HEK293 (cell line): ENCODE data around the gene RPS6KA5.
A peak's percentile ranks its signal among the peaks of the same experiment; 100 is the strongest.

Source experiments
- CTCF ChIA-PET: fragments of 350-600 bp; formaldehyde crosslinking; extraction: SDS; loops from one replicate; lab custom pipeline; 2021; ENCODE audit warnings: antibody characterized with exemption; lab: Yijun Ruan, JAX
- POLR2A ChIA-PET: fragments of 300-600 bp; formaldehyde crosslinking; extraction: SDS; loops from one replicate; lab custom pipeline; 2020; ENCODE audit warnings: antibody characterized with exemption, inconsistent platforms; lab: Yijun Ruan, JAX
- H3K27ac ChIP-seq: fragments of 200-500 bp; sonication (Bioruptor generic); 2 replicates; pipeline ENCODE4 v1.5.1; 2014; ENCODE audit warnings: low read depth, low read length, control low read depth, inconsistent platforms; ENCODE audit errors: extremely low read depth
- H3K36me3 ChIP-seq, 2 experiments: fragments of 200-500 bp in 1 of 2; sonication (Bioruptor generic) in 1 of 2; 1 replicate in 1 of 2; 2 replicates in 1 of 2; pipeline ENCODE4 v1.5.1; 2014 to 2017; ENCODE audit warnings: inconsistent platforms in 2 of 2, low read length in 2 of 2; ENCODE audit not compliant: control insufficient read depth in 2 of 2, insufficient read depth in 1 of 2
- H3K4me1 ChIP-seq: fragments of 200-500 bp; sonication (Bioruptor generic); 2 replicates; pipeline ENCODE4 v1.5.1; 2014; ENCODE audit warnings: mild to moderate bottlenecking, low read length, inconsistent platforms; ENCODE audit not compliant: control insufficient read depth, insufficient read depth
- H3K4me3 ChIP-seq: 2 replicates; pipeline ENCODE4 v1.5.1; 2011; ENCODE audit warnings: low read depth, mild to moderate bottlenecking, control low read depth, low read length, moderate library complexity
- H3K9me3 ChIP-seq: fragments of 200-500 bp; sonication (Bioruptor generic); 2 replicates; pipeline ENCODE4 v1.5.1; 2014; ENCODE audit warnings: low read depth, low read length, inconsistent platforms; ENCODE audit not compliant: control insufficient read depth, insufficient read depth
- BCL11B ChIP-seq: fragments of 450-650 bp; formaldehyde crosslinking; IDR thresholded peaks from 2 replicates; pipeline ENCODE4 v1.5.1; 2016; ENCODE audit warnings: low read depth, missing biosample characterization, missing genetic modification characterization
- KLF8 ChIP-seq: fragments of 450-650 bp; formaldehyde crosslinking; IDR thresholded peaks from 2 replicates; pipeline ENCODE4 v1.5.1; 2016; ENCODE audit warnings: missing biosample characterization, missing genetic modification characterization
- OVOL3 ChIP-seq: fragments of 450-650 bp; formaldehyde crosslinking; IDR thresholded peaks from 2 replicates; pipeline ENCODE4 v1.5.1; 2016; ENCODE audit warnings: missing biosample characterization, missing genetic modification characterization
- RBAK ChIP-seq: fragments of 450-650 bp; formaldehyde crosslinking; IDR thresholded peaks from 2 replicates; pipeline ENCODE4 v1.5.1; 2016; ENCODE audit warnings: missing biosample characterization, missing genetic modification characterization
- SALL2 ChIP-seq: fragments of 450-650 bp; formaldehyde crosslinking; IDR thresholded peaks from 2 replicates; pipeline ENCODE4 v1.5.0; 2017; ENCODE audit warnings: missing biosample characterization, mild to moderate bottlenecking, missing genetic modification characterization, borderline replicate concordance
- SCRT2 ChIP-seq: fragments of 450-650 bp; formaldehyde crosslinking; IDR thresholded peaks from 2 replicates; pipeline ENCODE4 v1.5.1; 2016; ENCODE audit warnings: missing biosample characterization, missing genetic modification characterization
- SETDB1 ChIP-seq: IDR thresholded peaks from one replicate; pipeline ENCODE4 v1.6.1; 2017; ENCODE audit warnings: mild to moderate bottlenecking, low read length, moderate library complexity, mixed read lengths; ENCODE audit not compliant: insufficient read length
- ZIC2 ChIP-seq: fragments of 450-650 bp; formaldehyde crosslinking; IDR thresholded peaks from 2 replicates; pipeline ENCODE4 v1.5.1; 2016; ENCODE audit warnings: missing biosample characterization, missing genetic modification characterization
- ZNF121 ChIP-seq: fragments of 450-650 bp; formaldehyde crosslinking; IDR thresholded peaks from 2 replicates; pipeline ENCODE4 v1.5.1; 2016; ENCODE audit warnings: missing biosample characterization, missing genetic modification characterization
- ZNF169 ChIP-seq: fragments of 450-650 bp; formaldehyde crosslinking; IDR thresholded peaks from 2 replicates; pipeline ENCODE4 v1.5.1; 2016; ENCODE audit warnings: missing biosample characterization, missing genetic modification characterization
- ZNF175 ChIP-seq: fragments of 450-650 bp; formaldehyde crosslinking; IDR thresholded peaks from 2 replicates; pipeline ENCODE4 v1.5.1; 2016; ENCODE audit warnings: missing biosample characterization, missing genetic modification characterization
- ZNF211 ChIP-seq: fragments of 450-650 bp; formaldehyde crosslinking; IDR thresholded peaks from 2 replicates; pipeline ENCODE4 v1.5.1; 2016; ENCODE audit warnings: low read depth, missing biosample characterization, missing genetic modification characterization
- ZNF391 ChIP-seq: fragments of 450-650 bp; formaldehyde crosslinking; IDR thresholded peaks from 2 replicates; pipeline ENCODE4 v1.5.1; 2016; ENCODE audit warnings: low read depth, missing biosample characterization, missing genetic modification characterization, borderline replicate concordance
- ZNF48 ChIP-seq: fragments of 450-650 bp; formaldehyde crosslinking; IDR thresholded peaks from 2 replicates; pipeline ENCODE4 v1.5.1; 2016; ENCODE audit warnings: missing biosample characterization, missing genetic modification characterization
- ZNF488 ChIP-seq: fragments of 450-650 bp; formaldehyde crosslinking; IDR thresholded peaks from 2 replicates; pipeline ENCODE4 v1.5.1; 2016; ENCODE audit warnings: missing biosample characterization, missing genetic modification characterization
- ZNF530 ChIP-seq: fragments of 450-650 bp; formaldehyde crosslinking; IDR thresholded peaks from 2 replicates; pipeline ENCODE4 v1.5.1; 2016; ENCODE audit warnings: low read depth, missing biosample characterization, missing genetic modification characterization
- ZNF544 ChIP-seq: fragments of 450-650 bp; formaldehyde crosslinking; IDR thresholded peaks from 2 replicates; pipeline ENCODE4 v1.5.0; 2017; ENCODE audit warnings: missing biosample characterization, missing genetic modification characterization
- ZNF558 ChIP-seq: fragments of 450-650 bp; formaldehyde crosslinking; IDR thresholded peaks from 2 replicates; pipeline ENCODE4 v1.5.1; 2016; ENCODE audit warnings: missing biosample characterization, missing genetic modification characterization
- ZNF561 ChIP-seq: fragments of 450-650 bp; IDR thresholded peaks from 2 replicates; pipeline ENCODE4 v1.5.1; 2018; ENCODE audit warnings: missing biosample characterization, missing genetic modification characterization, borderline replicate concordance
- ZNF623 ChIP-seq: fragments of 450-650 bp; formaldehyde crosslinking; IDR thresholded peaks from 2 replicates; pipeline ENCODE4 v1.5.1; 2016; ENCODE audit warnings: missing biosample characterization, missing genetic modification characterization
- ZNF654 ChIP-seq: fragments of 450-650 bp; formaldehyde crosslinking; IDR thresholded peaks from 2 replicates; pipeline ENCODE4 v1.5.1; 2016; ENCODE audit warnings: low read depth, missing biosample characterization, missing genetic modification characterization
- ZSCAN30 ChIP-seq: fragments of 450-650 bp; IDR thresholded peaks from 2 replicates; pipeline ENCODE4 v1.5.1; 2018; ENCODE audit warnings: missing biosample characterization, mild to moderate bottlenecking, missing genetic modification characterization, moderate library complexity
- TF ChIP-seq, protein P1 (sequence below): fragments of 450-650 bp; formaldehyde crosslinking; IDR thresholded peaks from 2 replicates; pipeline ENCODE4 v1.5.1; 2016; ENCODE audit warnings: missing biosample characterization, missing genetic modification characterization, low read depth

The RPS6KA5 gene

GRCh38 chr14:90903101-90903500, 157.3 kb downstream of the RPS6KA5 start (continued):
- TF ChIP-seq ZNF391 (tag by site-specific recombination) (no peak), ZNF654 (tag by site-specific recombination) (peak; percentile 70)
- TF ChIP-seq, all 188 proteins: peak for 4

GRCh38 chr14:90900476-90901083, 159.9 kb downstream of the RPS6KA5 start:
- no peak overlapping the region for H3K27ac ChIP-seq
- H3K9me3 ChIP-seq: no peaks in the 10 kb centered on the region
- POLR2A ChIA-PET: no interaction called here
- H3K36me3 ChIP-seq: peaks cover 0 to 29% of the 10 kb centered on the region in 2 experiments; a peak in 2 of 3 replicates
- CTCF ChIA-PET: interaction anchor here (0.7 to 6.1 kb wide), 3 partner anchors 176 to 274 kb away, joined by 3 to 169 read pairs (median 44); no protein-coding TSS in a partner anchor
- no peak overlapping the region for H3K4me3 ChIP-seq
- TF ChIP-seq ZNF654 (tag by site-specific recombination) (peak; percentile 51), ZNF211 (tag by site-specific recombination) (no peak)
- no peaks in the 10 kb centered on the region for H3K4me1 ChIP-seq

DNA sequence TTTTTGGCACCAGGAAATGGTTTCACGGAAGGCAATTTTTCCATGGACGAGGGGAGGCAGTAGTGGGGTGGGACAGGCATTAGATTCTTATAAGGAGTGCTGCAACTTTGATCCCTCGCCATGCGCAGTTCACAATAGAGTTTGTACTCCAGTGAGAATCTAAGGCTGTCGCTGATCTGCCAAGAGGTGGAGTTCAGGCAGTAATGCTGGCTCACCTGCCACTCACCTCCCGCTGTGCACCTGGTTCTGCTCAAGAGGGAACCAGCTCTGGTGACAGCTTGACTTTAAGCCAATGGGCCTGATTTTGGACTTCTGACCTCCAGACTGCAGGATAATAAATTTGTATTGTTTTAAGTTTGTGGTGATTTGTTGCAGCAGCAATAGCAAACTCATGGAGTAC, 163.4 kb downstream of the RPS6KA5 start:
- H3K9me3 ChIP-seq: no peaks in the 10 kb centered on the region
- no peak overlapping the region for H3K4me3 ChIP-seq
- H3K36me3 ChIP-seq: peaks cover 0 to 29% of the 10 kb centered on the region in 2 experiments; a peak in 2 of 3 replicates
- no peak overlapping the region for H3K27ac ChIP-seq
- CTCF ChIA-PET: interaction anchor here (1.5 kb wide), 1 partner anchor 277 kb away, joined by 9 read pairs; no protein-coding TSS in a partner anchor
- TF ChIP-seq ZNF623 (tag by site-specific recombination) (no peak), ZSCAN30 (tag by site-specific recombination) (no peak), ZNF48 (tag by site-specific recombination) (no peak), SALL2 (no peak), ZIC2 (tag by site-specific recombination) (no peak), SCRT2 (tag by site-specific recombination) (no peak), ZNF121 (tag by site-specific recombination) (no peak), OVOL3 (tag by site-specific recombination) (no peak), ZNF530 (no peak), SETDB1 (no peak), RBAK (tag by site-specific recombination) (no peak), BCL11B (no peak), ZNF544 (no peak), ZNF175 (tag by site-specific recombination) (no peak), ZNF561 (tag by site-specific recombination) (no peak), KLF8 (no peak), ZNF558 (tag by site-specific recombination) (no peak), ZNF169 (no peak), ZNF488 (tag by site-specific recombination) (no peak)
- TF ChIP-seq, protein P1, sequence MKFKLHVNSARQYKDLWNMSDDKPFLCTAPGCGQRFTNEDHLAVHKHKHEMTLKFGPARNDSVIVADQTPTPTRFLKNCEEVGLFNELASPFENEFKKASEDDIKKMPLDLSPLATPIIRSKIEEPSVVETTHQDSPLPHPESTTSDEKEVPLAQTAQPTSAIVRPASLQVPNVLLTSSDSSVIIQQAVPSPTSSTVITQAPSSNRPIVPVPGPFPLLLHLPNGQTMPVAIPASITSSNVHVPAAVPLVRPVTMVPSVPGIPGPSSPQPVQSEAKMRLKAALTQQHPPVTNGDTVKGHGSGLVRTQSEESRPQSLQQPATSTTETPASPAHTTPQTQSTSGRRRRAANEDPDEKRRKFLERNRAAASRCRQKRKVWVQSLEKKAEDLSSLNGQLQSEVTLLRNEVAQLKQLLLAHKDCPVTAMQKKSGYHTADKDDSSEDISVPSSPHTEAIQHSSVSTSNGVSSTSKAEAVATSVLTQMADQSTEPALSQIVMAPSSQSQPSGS (tag by site-specific recombination): no peak
- TF ChIP-seq, all 188 proteins: peak for 0
- H3K4me1 ChIP-seq: no peaks in the 10 kb centered on the region
- POLR2A ChIA-PET: no interaction called here
